ENCODE results near the gene KSR1. TPM values are rescaled to one million over a fixed set of nuclear protein-coding genes. Genes with fewer than 3 reads are reported as not detected.
A peak's percentile ranks its signal among the peaks of the same experiment; 100 is the strongest.

Gene KSR1
- total RNA-seq, 1 donor from 2014 or later: 90.2 TPM

GRCh38 chr17:27422601-27423000, 33.6 kb upstream of the KSR1 start:
- Histone ChIP-seq H3K4me1 (ENCODE audit: insufficient read depth, low read length) (no peaks in the 10 kb centered on the region), H4K20me1 (ENCODE audit: insufficient read depth, low read length) (no peaks in the 10 kb centered on the region), H3K9me3 (ENCODE audit: insufficient read depth, low read depth, low read length) (no peaks in the 10 kb centered on the region), H2AFZ (ENCODE audit: low read depth, low read length) (no peak overlapping the region), H3K36me3 (ENCODE audit: insufficient read depth, low read length) (no peaks in the 10 kb centered on the region), H3K27me3 (ENCODE audit: insufficient read depth, low read length) (no peaks in the 10 kb centered on the region), H3K4me2 (ENCODE audit: low read length) (no peak overlapping the region), H3K4me3 (ENCODE audit: insufficient read depth, low read depth, low read length) (no peak overlapping the region), H3K27ac (ENCODE audit: low read depth, low read length) (no peak overlapping the region), H3K79me2 (ENCODE audit: insufficient read depth, low read length) (no peaks in the 10 kb centered on the region), H3K9ac (ENCODE audit: low read length) (no peak overlapping the region)
- H3K4me1 Mint-ChIP-seq (ENCODE audit: low read depth, unreplicated experiment): peaks cover 6% of the 10 kb centered on the region
- peaks cover 10% of the 10 kb centered on the region for H3K27me3 Mint-ChIP-seq (ENCODE audit: low read depth, unreplicated experiment)
- no peak overlapping the region for H3K27ac Mint-ChIP-seq (ENCODE audit: unreplicated experiment)
- TF ChIP-seq CTCF (IDR thresholded peaks at IDR 0.05; ENCODE audit: insufficient read depth, low read depth, low read length): no peak
- no peak for TF ChIP-seq EZH2 (IDR thresholded peaks at IDR 0.05; ENCODE audit: insufficient read depth, low read length)
- peaks cover 1% of the 10 kb centered on the region for H3K36me3 Mint-ChIP-seq (ENCODE audit: low read depth, unreplicated experiment)
- DNase-seq (ENCODE audit: low read depth): no peak
- no peak for FAIRE-seq
- H3K4me3 Mint-ChIP-seq (ENCODE audit: unreplicated experiment): no peak overlapping the region
- H3K9me3 Mint-ChIP-seq (ENCODE audit: unreplicated experiment): peaks cover 6% of the 10 kb centered on the region

- Histone ChIP-seq H3K27me3 (ENCODE audit: insufficient read depth, low read length) (no peaks in the 10 kb centered on the region), H3K27ac (ENCODE audit: low read depth, low read length) (no peak overlapping the region), H3K4me2 (ENCODE audit: low read length) (no peak overlapping the region), H4K20me1 (ENCODE audit: insufficient read depth, low read length) (no peaks in the 10 kb centered on the region), H3K9me3 (ENCODE audit: insufficient read depth, low read depth, low read length) (no peaks in the 10 kb centered on the region), H3K79me2 (ENCODE audit: insufficient read depth, low read length) (no peaks in the 10 kb centered on the region), H2AFZ (ENCODE audit: low read depth, low read length) (no peak overlapping the region), H3K4me3 (ENCODE audit: insufficient read depth, low read depth, low read length) (no peak overlapping the region), H3K36me3 (ENCODE audit: insufficient read depth, low read length) (no peaks in the 10 kb centered on the region), H3K4me1 (ENCODE audit: insufficient read depth, low read length) (no peaks in the 10 kb centered on the region), H3K9ac (ENCODE audit: low read length) (no peak overlapping the region)
- Mint-ChIP-seq H3K27me3 (ENCODE audit: low read depth, unreplicated experiment) (peaks cover 4% of the 10 kb centered on the region), H3K9me3 (ENCODE audit: unreplicated experiment) (peaks cover 10% of the 10 kb centered on the region), H3K27ac (ENCODE audit: unreplicated experiment) (peak overlapping the region; percentile 10), H3K4me1 (ENCODE audit: low read depth, unreplicated experiment) (peaks cover 6% of the 10 kb centered on the region), H3K36me3 (ENCODE audit: low read depth, unreplicated experiment) (peaks cover 1% of the 10 kb centered on the region), H3K4me3 (ENCODE audit: unreplicated experiment) (no peak overlapping the region)
- DNase-seq (ENCODE audit: low read depth): peak; percentile 17
- FAIRE-seq: no peak
- TF ChIP-seq CTCF (IDR thresholded peaks at IDR 0.05; ENCODE audit: insufficient read depth, low read depth, low read length) (no peak), EZH2 (IDR thresholded peaks at IDR 0.05; ENCODE audit: insufficient read depth, low read length) (no peak)
Observed at GRCh38 chr17:27423651-27424050, 32.6 kb upstream of the KSR1 start.

GRCh38 chr17:27424516-27424915, 31.7 kb upstream of the KSR1 start:
- DNase-seq (ENCODE audit: low read depth): no peak

More at GRCh38 chr17:27424516-27424915, 31.7 kb upstream of the KSR1 start:
- Mint-ChIP-seq H3K36me3 (ENCODE audit: low read depth, unreplicated experiment) (peaks cover 1% of the 10 kb centered on the region), H3K9me3 (ENCODE audit: unreplicated experiment) (peaks cover 8% of the 10 kb centered on the region), H3K27me3 (ENCODE audit: low read depth, unreplicated experiment) (peaks cover 3% of the 10 kb centered on the region), H3K4me3 (ENCODE audit: unreplicated experiment) (no peak overlapping the region), H3K4me1 (ENCODE audit: low read depth, unreplicated experiment) (peaks cover 6% of the 10 kb centered on the region), H3K27ac (ENCODE audit: unreplicated experiment) (no peak overlapping the region)
- H3K4me1 ChIP-seq (ENCODE audit: insufficient read depth, low read length): no peaks in the 10 kb centered on the region
- no peaks in the 10 kb centered on the region for H4K20me1 ChIP-seq (ENCODE audit: insufficient read depth, low read length)
- no peaks in the 10 kb centered on the region for H3K9me3 ChIP-seq (ENCODE audit: insufficient read depth, low read depth, low read length)
- TF ChIP-seq CTCF (IDR thresholded peaks at IDR 0.05; ENCODE audit: insufficient read depth, low read depth, low read length) (no peak), EZH2 (IDR thresholded peaks at IDR 0.05; ENCODE audit: insufficient read depth, low read length) (no peak)
- H3K9ac ChIP-seq (ENCODE audit: low read length): no peak overlapping the region
- H3K79me2 ChIP-seq (ENCODE audit: insufficient read depth, low read length): no peaks in the 10 kb centered on the region
- FAIRE-seq: no peak
- H3K27me3 ChIP-seq (ENCODE audit: insufficient read depth, low read length): no peaks in the 10 kb centered on the region
- H3K27ac ChIP-seq (ENCODE audit: low read depth, low read length): no peak overlapping the region
- H3K4me2 ChIP-seq (ENCODE audit: low read length): no peak overlapping the region
- no peaks in the 10 kb centered on the region for H3K36me3 ChIP-seq (ENCODE audit: insufficient read depth, low read length)
- no peak overlapping the region for H2AFZ ChIP-seq (ENCODE audit: low read depth, low read length)
- no peak overlapping the region for H3K4me3 ChIP-seq (ENCODE audit: insufficient read depth, low read depth, low read length)
